ENCODE results near the gene BACH2.

Gene BACH2

DNA sequence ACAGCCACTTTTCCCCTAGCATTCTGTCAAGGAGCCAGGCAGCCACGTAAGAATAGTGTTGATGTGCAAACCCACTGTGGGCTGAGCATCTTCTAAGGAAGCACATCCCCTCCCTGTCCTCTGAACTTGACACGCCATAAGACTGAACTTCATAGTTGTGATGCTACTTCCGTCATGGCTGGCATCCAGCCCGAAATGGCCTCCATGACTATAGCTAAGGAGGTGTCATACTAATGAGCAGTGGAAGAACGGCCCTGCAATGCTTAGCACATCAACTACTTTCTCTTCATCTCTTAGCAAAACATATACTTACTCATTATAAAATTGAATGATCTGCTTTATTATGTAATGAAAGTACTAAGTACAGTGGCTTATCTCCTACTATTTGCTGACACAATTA lies 292.1 kb downstream of the BACH2 start:
- no peak for TF ChIP-seq CTCF (IDR thresholded peaks at IDR 0.05; ENCODE audit: control insufficient read depth, insufficient read depth, low read depth, low read length, missing control alignments)
- H3K4me3 ChIP-seq (ENCODE audit: control insufficient read depth, low read depth, low read length): no peak overlapping the region
- no peak for DNase-seq (ENCODE audit: low read depth)

DNA sequence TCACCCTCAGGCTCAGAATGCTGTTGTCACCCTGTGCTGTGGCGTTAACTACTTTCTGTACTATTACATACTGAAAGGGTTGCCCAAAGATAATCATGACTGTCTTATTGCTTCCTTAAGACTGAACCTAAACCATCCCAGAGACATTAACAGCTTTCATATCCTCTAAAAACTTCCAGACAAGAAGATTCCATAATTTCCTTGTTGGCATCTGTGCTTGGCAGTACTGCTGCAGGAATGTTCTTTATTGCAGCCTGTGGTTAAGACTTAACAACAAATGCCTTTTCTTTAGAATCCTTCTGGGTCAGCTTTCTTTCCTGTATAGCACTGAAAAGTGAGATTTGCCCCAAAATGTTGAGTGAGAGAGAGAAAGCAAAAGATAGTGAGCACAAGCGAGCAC lies 292.7 kb downstream of the BACH2 start:
- no peak overlapping the region for H3K4me3 ChIP-seq (ENCODE audit: control insufficient read depth, low read depth, low read length)
- peak; percentile 44 for DNase-seq (ENCODE audit: low read depth)
- TF ChIP-seq CTCF (IDR thresholded peaks at IDR 0.05; ENCODE audit: control insufficient read depth, insufficient read depth, low read depth, low read length, missing control alignments): no peak

DNA sequence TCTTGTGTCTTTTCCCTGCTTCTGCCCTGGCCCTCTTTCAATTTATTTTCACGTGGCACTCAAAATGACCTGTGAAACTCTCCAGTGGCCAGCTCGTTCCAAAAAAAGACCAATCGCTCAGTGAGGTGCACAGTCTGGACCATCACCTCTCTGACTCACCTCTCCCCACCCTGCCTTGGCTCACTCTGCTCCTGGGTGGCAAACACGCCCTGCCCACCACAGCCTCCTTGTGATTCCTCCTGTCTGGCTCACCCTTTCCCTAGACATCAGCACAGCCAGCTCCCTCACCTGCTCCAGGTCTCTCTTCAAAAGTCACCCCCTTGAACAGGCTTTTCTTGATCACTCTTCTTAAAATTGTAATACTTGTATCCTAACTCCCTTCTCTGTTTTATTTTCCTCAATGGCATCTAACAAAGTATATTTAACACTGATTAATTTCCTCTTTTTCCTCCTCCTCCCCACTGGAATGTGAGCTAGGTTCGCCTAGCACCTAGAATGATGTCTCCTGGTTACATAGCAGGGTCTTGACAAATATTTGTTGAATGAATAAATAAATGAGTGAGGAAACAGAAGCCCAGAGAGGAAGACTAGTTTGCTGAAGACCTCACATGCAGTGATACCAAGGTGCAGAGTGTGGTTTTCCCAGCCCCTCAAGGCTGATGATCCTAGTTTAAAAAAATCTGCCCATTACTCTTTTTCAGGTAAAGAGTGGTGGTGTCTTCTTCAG lies 293.4 kb downstream of the BACH2 start:
- TF ChIP-seq CTCF (IDR thresholded peaks at IDR 0.05; ENCODE audit: control insufficient read depth, insufficient read depth, low read depth, low read length, missing control alignments): no peak
- DNase-seq (ENCODE audit: low read depth): no peak
- no peak overlapping the region for H3K4me3 ChIP-seq (ENCODE audit: control insufficient read depth, low read depth, low read length)

GRCh38 chr6:90000864-90001731 lies 295.5 kb downstream of the BACH2 start:
- DNase-seq (ENCODE audit: low read depth): no peak
- no peak for TF ChIP-seq CTCF (IDR thresholded peaks at IDR 0.05; ENCODE audit: control insufficient read depth, insufficient read depth, low read depth, low read length, missing control alignments)
- H3K4me3 ChIP-seq (ENCODE audit: control insufficient read depth, low read depth, low read length): no peak overlapping the region

- H3K4me3 ChIP-seq (ENCODE audit: control insufficient read depth, low read depth, low read length): no peak overlapping the region
- TF ChIP-seq CTCF (IDR thresholded peaks at IDR 0.05; ENCODE audit: control insufficient read depth, insufficient read depth, low read depth, low read length, missing control alignments): no peak
- DNase-seq (ENCODE audit: low read depth): no peak
Measured at GRCh38 chr6:89999945-90000825, 296.5 kb downstream of the BACH2 start.

GRCh38 chr6:89999154-89999553 lies 297.5 kb downstream of the BACH2 start:
- no peak overlapping the region for H3K4me3 ChIP-seq (ENCODE audit: control insufficient read depth, low read depth, low read length)
- no peak for DNase-seq (ENCODE audit: low read depth)
- no peak for TF ChIP-seq CTCF (IDR thresholded peaks at IDR 0.05; ENCODE audit: control insufficient read depth, insufficient read depth, low read depth, low read length, missing control alignments)

Measured in AG09309 (cell line).